Superior temporal gyrus (tissue), 1 donor: ENCODE data around the gene MTG1.
A peak's percentile ranks its signal among the peaks of the same experiment; 100 is the strongest.
"Not testable (repeated sequence)": the region's sequence is repeated elsewhere in the genome, so short reads cannot be mapped to it uniquely, and the experiment has no call there.

Experiments
- DNase-seq: peaks from one replicate; pipeline ENCODE4 v3.0.0-alpha.2; 2016; ENCODE audit errors: extremely low spot score

MTG1 gene

GRCh38 chr10:133359554-133359971 lies 34.4 kb upstream of the MTG1 start:
- DNase-seq = no peak

GRCh38 chr10:133359972-133360610 lies 33.9 kb upstream of the MTG1 start:
- no peak for DNase-seq

GRCh38 chr10:133361227-133361626 lies 32.7 kb upstream of the MTG1 start:
- no peak for DNase-seq

GRCh38 chr10:133361773-133362441 lies 32.0 kb upstream of the MTG1 start:
- DNase-seq = no peak

GRCh38 chr10:133362846-133363245 lies 31.1 kb upstream of the MTG1 start:
- no peak for DNase-seq

- no peak for DNase-seq
Observed at GRCh38 chr10:133364645-133365431, 29.1 kb upstream of the MTG1 start.

GRCh38 chr10:133365461-133366129 lies 28.4 kb upstream of the MTG1 start:
- DNase-seq = no peak

GRCh38 chr10:133366130-133366478 lies 27.9 kb upstream of the MTG1 start:
- DNase-seq = no peak

GRCh38 chr10:133366751-133367150 lies 27.2 kb upstream of the MTG1 start:
- no peak for DNase-seq

GRCh38 chr10:133367461-133367860 lies 26.5 kb upstream of the MTG1 start:
- not testable (repeated sequence) for DNase-seq

GRCh38 chr10:133368153-133368552 lies 25.8 kb upstream of the MTG1 start:
- DNase-seq = no peak

GRCh38 chr10:133370030-133370786 lies 23.7 kb upstream of the MTG1 start:
- no peak for DNase-seq

GRCh38 chr10:133372507-133372906 lies 21.4 kb upstream of the MTG1 start:
- DNase-seq = no peak

GRCh38 chr10:133373174-133374090 lies 20.5 kb upstream of the MTG1 start, which contains the start of gene ECHS1:
TSS of gene ECHS1 (minus strand) at chr10:133373354. CDS start at chr10:133373333, 21 bp downstream.
- DNase-seq = peak; percentile 91

- DNase-seq = peak; percentile 67
Observed at GRCh38 chr10:133375357-133376115, 18.4 kb upstream of the MTG1 start.

GRCh38 chr10:133376183-133376582 lies 17.8 kb upstream of the MTG1 start:
- not testable (repeated sequence) for DNase-seq

GRCh38 chr10:133377025-133377817 lies 16.7 kb upstream of the MTG1 start:
- DNase-seq = no peak

GRCh38 chr10:133377818-133378250 lies 16.1 kb upstream of the MTG1 start:
- DNase-seq = no peak
